GM19467 (cell line): ENCODE data around the gene NAV3.

Experiments
- ATAC-seq: cut with Tn5 transposase; IDR thresholded peaks from one replicate; pipeline ENCODE4 v1.9.1; 2021; ENCODE audit warnings: mild to moderate bottlenecking, moderate library complexity; ENCODE audit not compliant: unreplicated experiment

NAV3 gene

DNA sequence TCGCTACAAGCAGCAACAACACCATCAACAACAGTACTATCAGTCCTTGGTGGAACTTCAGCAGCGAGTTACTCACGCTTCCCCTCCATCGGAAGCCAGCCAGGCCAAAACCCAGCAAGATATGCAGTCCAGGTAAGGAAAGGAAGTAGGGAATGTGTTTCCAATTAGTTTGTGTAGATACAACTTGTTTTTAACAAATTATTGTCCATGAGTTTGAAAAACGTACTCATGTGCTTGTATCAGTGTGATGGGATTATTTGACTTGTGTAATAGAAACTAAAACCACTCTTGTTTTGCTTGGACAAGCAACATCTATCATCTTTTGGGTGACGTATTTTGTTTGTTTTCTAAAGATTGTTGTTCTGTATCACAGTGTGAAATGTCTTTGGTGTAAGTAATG lies 137.9 kb downstream of the NAV3 start:
- ATAC-seq, result no peak

- no peak for ATAC-seq
Observed at GRCh38 chr12:77973579-77973978, 142.9 kb downstream of the NAV3 start.

GRCh38 chr12:77974645-77975044 lies 144.0 kb downstream of the NAV3 start:
- no peak for ATAC-seq

- no peak for ATAC-seq
Observed at GRCh38 chr12:77979597-77980250, 149.0 kb downstream of the NAV3 start.

DNA sequence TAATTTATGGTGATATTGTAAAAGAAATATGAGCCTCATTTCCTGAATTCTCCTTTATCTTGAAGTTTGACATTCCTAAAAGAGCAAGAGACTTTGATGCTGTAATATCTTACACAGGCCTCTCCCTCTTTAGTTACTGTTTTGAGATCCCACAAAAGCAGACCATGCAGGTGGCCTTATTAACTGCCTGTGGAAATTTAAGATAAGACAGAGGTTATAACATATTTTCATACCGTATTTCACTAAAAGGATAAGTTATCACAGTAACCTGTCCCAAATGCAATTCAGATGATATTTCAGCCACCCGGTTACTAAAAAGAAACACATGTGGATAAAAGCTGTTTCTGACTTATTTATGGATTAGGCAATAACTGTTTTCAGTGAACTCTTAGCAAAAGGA lies 150.1 kb downstream of the NAV3 start:
- no peak for ATAC-seq

GRCh38 chr12:77983859-77984258 lies 153.2 kb downstream of the NAV3 start:
- no peak for ATAC-seq

GRCh38 chr12:77992760-77993159 lies 162.1 kb downstream of the NAV3 start:
- no peak for ATAC-seq

- no peak for ATAC-seq
Observed at GRCh38 chr12:77993658-77994057, 163.0 kb downstream of the NAV3 start.

GRCh38 chr12:77995436-77996167 lies 164.9 kb downstream of the NAV3 start:
- peak; percentile 71 for ATAC-seq

DNA sequence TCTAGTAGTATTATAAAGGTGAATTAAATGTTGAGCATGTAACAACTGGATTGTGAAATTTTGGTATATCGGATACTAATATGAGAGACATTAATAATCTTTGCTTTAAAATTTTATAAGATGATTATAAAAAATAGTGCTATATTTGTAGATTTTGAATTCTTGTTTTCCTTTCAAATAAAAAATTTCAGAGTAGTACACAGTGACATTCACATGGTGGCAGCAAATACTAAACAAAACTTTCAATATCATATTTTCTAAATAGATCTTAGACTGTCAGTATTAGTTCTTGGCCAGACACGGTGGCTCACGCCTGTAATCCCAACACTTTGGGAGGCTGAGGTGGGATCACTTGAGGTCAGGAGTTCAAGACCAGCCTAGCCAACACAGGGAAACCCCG lies 166.0 kb downstream of the NAV3 start:
- no peak for ATAC-seq

- no peak for ATAC-seq
Observed at GRCh38 chr12:77998236-77998786, 167.6 kb downstream of the NAV3 start.

DNA sequence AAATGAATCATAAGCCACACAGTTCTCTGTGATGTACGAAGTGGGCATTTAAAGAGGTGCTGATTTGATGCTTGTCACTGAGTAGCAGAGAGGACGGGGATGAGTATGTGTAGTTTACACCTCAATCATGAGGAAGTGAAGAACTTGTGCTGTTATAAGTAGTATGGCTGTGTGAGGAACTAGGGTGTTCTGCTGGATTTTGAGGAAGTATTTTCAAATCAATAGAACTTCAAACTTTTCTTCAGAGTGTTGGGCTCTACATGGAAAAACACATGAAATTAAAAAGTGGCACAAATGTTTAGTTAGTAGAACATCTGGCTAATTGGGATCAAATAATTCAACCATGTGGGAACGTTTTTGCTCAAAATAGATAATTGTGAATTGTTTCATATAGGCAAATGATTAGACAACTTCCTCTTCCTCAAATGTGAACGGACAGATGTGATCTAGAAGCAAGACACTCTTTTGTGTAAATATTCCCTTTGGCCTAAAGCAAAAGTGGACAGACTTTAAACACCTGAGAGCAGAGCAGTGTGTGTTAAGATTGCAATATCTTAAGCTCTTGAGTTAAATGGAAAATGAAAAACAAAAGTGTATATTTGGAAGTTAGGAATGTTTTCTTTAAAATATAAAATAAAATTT lies 168.5 kb downstream of the NAV3 start:
- ATAC-seq, result peak; percentile 73

GRCh38 chr12:78002878-78003277 lies 172.2 kb downstream of the NAV3 start:
- ATAC-seq, result no peak

- ATAC-seq, result no peak
Observed at GRCh38 chr12:78004249-78005093, 173.8 kb downstream of the NAV3 start.

GRCh38 chr12:78005094-78005492 lies 174.4 kb downstream of the NAV3 start:
- no peak for ATAC-seq

DNA sequence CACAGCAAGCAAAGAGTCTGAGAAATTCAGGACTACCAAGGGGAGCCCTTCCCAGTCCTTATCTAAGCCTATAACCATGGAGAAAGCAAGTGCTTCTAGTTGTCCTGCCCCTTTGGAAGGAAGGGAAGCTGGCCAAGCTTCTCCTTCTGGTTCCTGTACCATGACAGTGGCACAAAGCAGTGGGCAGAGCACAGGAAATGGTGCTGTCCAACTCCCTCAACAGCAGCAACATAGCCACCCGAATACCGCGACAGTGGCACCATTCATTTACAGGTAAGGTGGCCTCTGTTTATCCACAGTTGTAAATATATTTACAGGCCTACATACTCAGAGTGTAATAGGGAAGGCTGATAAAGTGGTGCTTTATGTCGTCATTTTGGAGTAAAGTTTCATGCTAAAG lies 176.5 kb downstream of the NAV3 start:
- ATAC-seq, result no peak

DNA sequence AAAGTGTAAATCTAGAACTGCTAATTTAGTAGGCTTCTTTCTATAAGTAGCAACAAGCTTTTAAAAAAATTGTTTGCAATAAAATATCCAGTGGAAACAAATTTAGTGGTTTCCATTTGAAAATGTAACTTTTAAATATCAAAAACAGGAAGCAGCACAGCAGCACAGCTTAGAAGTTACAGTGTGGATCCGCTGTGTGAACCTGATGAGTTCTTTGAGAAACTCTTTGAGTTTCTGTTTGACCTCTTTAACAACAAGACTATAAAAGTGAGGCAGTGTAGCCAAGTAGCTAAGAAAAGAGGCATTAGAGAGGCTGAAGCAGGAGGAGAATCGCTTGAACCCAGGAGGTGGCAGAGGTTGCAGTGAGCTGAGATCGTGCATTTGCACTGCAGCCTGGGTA lies 178.3 kb downstream of the NAV3 start:
- no peak for ATAC-seq

DNA sequence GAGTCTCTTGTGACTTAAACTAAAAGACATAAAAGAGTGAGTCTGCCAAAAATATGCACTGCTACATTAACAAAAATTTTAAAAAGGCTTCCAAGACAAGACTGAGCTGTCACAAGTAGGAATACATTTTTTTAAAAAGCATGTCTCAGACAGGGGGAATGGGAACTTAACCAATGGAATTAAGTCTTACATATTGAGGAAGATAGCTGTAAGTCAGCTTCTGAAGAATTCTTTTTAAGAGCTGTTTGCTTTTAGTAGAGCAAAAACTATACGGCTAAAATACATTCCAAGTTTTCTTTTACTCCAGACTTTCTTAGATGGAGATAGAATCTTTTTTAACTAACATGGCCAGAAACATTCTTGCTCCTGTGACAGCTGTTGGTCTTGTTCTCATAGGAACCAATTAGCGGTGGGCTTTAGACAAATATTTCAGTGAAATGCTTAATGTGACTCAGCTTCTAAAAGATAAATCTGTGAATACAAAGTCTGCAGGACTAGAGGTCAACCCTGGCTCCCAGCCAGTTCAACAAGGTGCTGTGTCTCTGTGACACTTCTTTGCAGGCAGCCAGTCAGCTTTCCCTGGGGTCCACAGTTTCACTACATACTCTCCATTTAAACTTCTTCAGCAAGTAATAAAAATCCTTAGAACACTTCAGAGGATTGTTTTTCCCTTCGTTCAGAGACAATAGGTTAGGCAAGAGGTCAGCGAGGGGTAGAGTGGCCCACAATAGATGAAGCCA lies 187.6 kb downstream of the NAV3 start:
- no peak for ATAC-seq

DNA sequence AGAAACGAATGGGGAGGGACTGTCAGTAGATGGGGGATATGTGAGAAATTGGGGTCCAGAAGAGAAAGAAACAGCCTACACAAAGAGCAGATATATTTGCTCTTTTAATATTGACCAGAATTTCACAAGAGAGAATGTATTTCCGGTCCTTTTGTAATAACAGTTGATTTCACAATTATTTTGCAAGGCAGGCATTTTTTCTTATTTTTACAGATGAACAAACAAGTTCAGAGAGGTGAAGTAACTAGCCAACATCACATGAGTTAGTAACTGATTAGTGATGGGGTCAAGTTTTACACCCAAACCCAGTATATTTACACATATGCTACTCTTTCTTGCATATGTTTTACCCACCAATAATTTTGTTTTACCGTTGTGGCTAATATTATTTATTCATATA lies 188.2 kb downstream of the NAV3 start:
- no peak for ATAC-seq

GRCh38 chr12:78028426-78028825 lies 197.7 kb downstream of the NAV3 start:
- ATAC-seq, result no peak
